IMR-90 (cell line): ENCODE data around the gene MTA1. TPM values are rescaled to one million over a fixed set of nuclear protein-coding genes. Genes with fewer than 3 reads are reported as not detected.

Source experiments
- ATAC-seq: fragments of 200-7000 bp; cut with Tn5 transposase; 2 replicates; pipeline ENCODE4 v1.9.1; 2020; ENCODE audit warnings: low read depth, mild to moderate bottlenecking, moderate library complexity
- BruUV-seq: library from RNA; stranded (reverse); fragments of 400-500 nt; replicated peaks from 2 replicates; lab custom pipeline; 2021; lab: Mats Ljungman, UMichigan
- CTCF ChIA-PET: fragments of 300-600 bp; formaldehyde crosslinking; extraction: SDS; loops from one replicate; lab custom pipeline; 2021; ENCODE audit warnings: antibody characterized with exemption; lab: Yijun Ruan, JAX
- POLR2A ChIA-PET: fragments of 300-600 bp; sonication (Branson Sonifier 250); formaldehyde crosslinking; loops from one replicate; lab custom pipeline; 2022; ENCODE audit warnings: antibody characterized with exemption; ENCODE audit not compliant: unreplicated experiment; lab: Charles Lee
- DNase-seq: peaks from one replicate; pipeline ENCODE4 v3.0.0; 2013
- H2AFZ ChIP-seq: replicated peaks from 2 replicates; pipeline ENCODE3; 2013; ENCODE audit warnings: low read length, mild to moderate bottlenecking; ENCODE audit not compliant: poor library complexity
- H2AK5ac ChIP-seq: 2 replicates; pipeline ENCODE4 v1.6.1; 2013; ENCODE audit warnings: low read depth, low read length, inconsistent platforms
- H2AK9ac ChIP-seq: replicated peaks from 2 replicates; pipeline ENCODE3; 2013; ENCODE audit warnings: mild to moderate bottlenecking, low read depth, low read length, moderate library complexity; ENCODE audit not compliant: poor library complexity
- H2BK120ac ChIP-seq: 2 replicates; pipeline ENCODE4 v1.6.1; 2013; ENCODE audit warnings: low read depth, low read length, inconsistent platforms
- H2BK15ac ChIP-seq: 3 replicates; pipeline ENCODE4 v1.6.1; 2013; ENCODE audit warnings: low read depth, low read length, inconsistent platforms
- H2BK20ac ChIP-seq: 2 replicates; pipeline ENCODE4 v1.6.1; 2013; ENCODE audit warnings: low read depth, mild to moderate bottlenecking, inconsistent platforms, low read length, moderate library complexity
- H2BK5ac ChIP-seq: 2 replicates; pipeline ENCODE4 v1.6.1; 2013; ENCODE audit warnings: mild to moderate bottlenecking, low read depth, low read length, inconsistent platforms; ENCODE audit not compliant: poor library complexity, severe bottlenecking
- H3K14ac ChIP-seq: replicated peaks from 2 replicates; pipeline ENCODE4 v1.6.1; 2013; ENCODE audit warnings: low read depth, low read length, inconsistent platforms
- H3K18ac ChIP-seq: 2 replicates; pipeline ENCODE4 v1.6.1; 2013; ENCODE audit warnings: low read depth, low read length, control low read depth
- H3K23ac ChIP-seq: 2 replicates; pipeline ENCODE4 v1.6.1; 2013; ENCODE audit warnings: low read depth, low read length, inconsistent platforms
- H3K27ac ChIP-seq: 2 replicates; pipeline ENCODE4 v1.5.1; 2013; ENCODE audit warnings: mild to moderate bottlenecking, control low read depth, low read length; ENCODE audit not compliant: insufficient read depth
- H3K27me3 ChIP-seq: 2 replicates; pipeline ENCODE4 v1.6.1; 2013; ENCODE audit warnings: low read length; ENCODE audit not compliant: control insufficient read depth, insufficient read depth
- H3K36me3 ChIP-seq: 2 replicates; pipeline ENCODE4 v1.6.1; 2013; ENCODE audit warnings: low read length, mixed read lengths; ENCODE audit not compliant: control insufficient read depth, insufficient read depth
- H3K4ac ChIP-seq: 2 replicates; pipeline ENCODE4 v1.6.1; 2013; ENCODE audit warnings: low read depth, low read length, inconsistent platforms
- H3K4me1 ChIP-seq: 2 replicates; pipeline ENCODE4 v1.6.1; 2013; ENCODE audit warnings: low read length, mixed read lengths; ENCODE audit not compliant: control insufficient read depth, insufficient read depth
- H3K4me2 ChIP-seq: 2 replicates; pipeline ENCODE4 v1.6.1; 2013; ENCODE audit warnings: low read depth, mild to moderate bottlenecking, control low read depth, low read length, moderate library complexity
- H3K4me3 ChIP-seq: 2 replicates; pipeline ENCODE4 v1.5.1; 2013; ENCODE audit warnings: low read depth, mild to moderate bottlenecking, control low read depth, low read length, moderate library complexity; ENCODE audit not compliant: insufficient read depth
- H3K56ac ChIP-seq: 2 replicates; pipeline ENCODE4 v1.6.1; 2013; ENCODE audit warnings: low read length, inconsistent platforms; ENCODE audit not compliant: insufficient read depth; ENCODE audit errors: extremely low read depth
- H3K79me1 ChIP-seq, 2 experiments: 2 replicates each; pipeline ENCODE4 v1.6.1; 2013; ENCODE audit warnings: low read length in 2 of 2, inconsistent platforms in 1 of 2, low read depth in 1 of 2
- H3K9ac ChIP-seq: 2 replicates; pipeline ENCODE4 v1.6.1; 2013; ENCODE audit warnings: low read depth, low read length, control low read depth
- H3K9me1 ChIP-seq: 2 replicates; pipeline ENCODE4 v1.6.1; 2013; ENCODE audit warnings: low read length, inconsistent platforms; ENCODE audit not compliant: insufficient read depth
- H3K9me3 ChIP-seq: 2 replicates; pipeline ENCODE4 v1.6.1; 2013; ENCODE audit warnings: low read length; ENCODE audit not compliant: control insufficient read depth, insufficient read depth
- H4K20me1 ChIP-seq: 2 replicates; pipeline ENCODE4 v1.6.1; 2013; ENCODE audit warnings: low read length, inconsistent platforms; ENCODE audit not compliant: insufficient read depth
- H4K5ac ChIP-seq: 2 replicates; pipeline ENCODE4 v1.6.1; 2013; ENCODE audit warnings: mild to moderate bottlenecking, low read depth, low read length, control low read depth
- H4K8ac ChIP-seq, 2 experiments: 2 replicates each; pipeline ENCODE4 v1.6.1; 2013; ENCODE audit warnings: low read depth in 2 of 2, low read length in 2 of 2, control low read depth in 1 of 2, inconsistent platforms in 1 of 2
- H4K91ac ChIP-seq: 2 replicates; pipeline ENCODE4 v1.6.1; 2013; ENCODE audit warnings: low read depth, low read length, inconsistent platforms; ENCODE audit not compliant: insufficient read depth
- WGBS, 2 experiments: methylation state at CpG; one replicate each; pipeline versions ENCODE4 v1.1.5 to v1.1.7; 2013; ENCODE audit warnings: missing lambda C conversion rate in 2 of 2; ENCODE audit not compliant: insufficient read length in 1 of 2; ENCODE audit errors: extremely low coverage in 2 of 2; 5-methylcytosine and 5-hydroxymethylcytosine counted together
- dilution Hi-C: fragments of 300-500 bp; cut with HindIII; formaldehyde crosslinking; loops from one replicate; pipeline ENCODE4 v1.14.3; 2018; ENCODE audit warnings: low sequenced_read_pairs; ENCODE audit not compliant: unreplicated experiment
- in situ Hi-C: fragments of 300-500 bp; cut with MboI; formaldehyde crosslinking; loops from 3 replicates; pipeline ENCODE4 v1.14.3; 2019; ENCODE audit warnings: low sequenced_read_pairs, inconsistent platforms, mixed read lengths
- intact Hi-C: fragments of 100-400 bp; cut with micrococcal nuclease; formaldehyde crosslinking; loops from 2 replicates; pipeline ENCODE4 v1.10.0; 2022
- polyA plus RNA-seq, 3 experiments: library from polyadenylated mRNA; depleted of rRNA; stranded (reverse); fragments of >200 nt; gene quantifications; 2 replicates each; pipeline ENCODE4 v1.2.3, GENCODE V29; 2012; ENCODE audit warnings: low replicate concordance in 1 of 3
- total RNA-seq: library from RNA; depleted of rRNA; stranded (reverse); fragments of >200 nt; gene quantifications from 2 replicates; pipeline ENCODE4 v1.2.3, GENCODE V29; 2012
- TF ChIP-seq, protein P1 (sequence below): conservative IDR thresholded peaks from 2 replicates; pipeline ENCODE4 v1.5.1; 2012; ENCODE audit warnings: mild to moderate bottlenecking, low read depth, low read length, improper control_type of control experiment

MTA1 gene
- total and polyA plus RNA-seq, 2 of the 4 experiments (the other 2 are of a cell fraction), result 21.5 to 61.6 TPM

DNA sequence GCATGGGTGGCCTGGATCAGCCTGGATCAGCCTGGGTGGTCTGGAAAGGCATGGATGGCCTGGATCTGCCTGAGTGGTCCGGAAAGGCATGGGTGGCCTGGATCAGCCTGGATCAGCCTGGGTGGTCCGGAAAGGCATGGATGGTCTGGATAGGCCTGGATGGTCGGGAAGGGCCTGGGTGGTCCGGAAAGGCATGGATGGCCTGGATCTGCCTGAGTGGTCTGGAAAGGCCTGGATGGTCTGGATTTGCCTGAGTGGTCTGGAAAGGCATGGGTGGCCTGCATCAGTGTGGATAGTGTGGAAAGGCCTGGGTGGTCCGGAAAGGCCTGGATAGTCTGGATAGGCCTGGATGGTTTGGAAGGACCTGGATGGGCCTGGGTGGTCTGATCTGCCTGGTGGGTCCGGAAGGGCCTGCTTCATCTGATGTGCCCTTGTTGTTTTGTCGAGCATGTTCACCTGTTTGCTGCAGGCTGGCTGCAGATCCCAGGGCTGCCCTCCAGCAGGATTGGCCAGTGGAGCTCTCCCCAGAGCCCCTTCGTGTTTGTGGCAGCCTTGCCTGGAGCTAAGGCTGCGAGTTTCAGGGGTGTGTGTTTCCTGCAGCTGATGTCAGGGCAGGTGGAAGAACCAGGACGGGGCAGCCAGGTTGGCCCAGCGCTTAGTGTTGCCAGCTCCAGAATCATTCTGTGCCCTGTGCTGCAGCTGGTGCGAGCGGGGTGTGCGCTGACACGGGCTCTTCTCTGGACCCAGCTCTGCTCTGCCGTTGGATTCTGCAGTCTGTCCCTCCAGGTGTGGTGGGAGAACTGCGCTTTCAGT lies 40.5 kb upstream of the MTA1 start:
- Histone ChIP-seq H2AFZ (no peak overlapping the region), H3K9me1 (peaks cover 4% of the 10 kb centered on the region; the same call in 1 of the 2 replicates), H2BK120ac (no peak overlapping the region), H4K8ac (no peak overlapping the region), H3K79me1 (no peaks in the 10 kb centered on the region), H2BK15ac (no peak overlapping the region), H3K36me3 (peaks cover 14% of the 10 kb centered on the region; the same call in 1 of the 2 replicates), H3K4me1 (no peaks in the 10 kb centered on the region), H4K5ac (no peak overlapping the region), H4K20me1 (no peaks in the 10 kb centered on the region), H3K18ac (no peak overlapping the region), H3K4ac (no peak overlapping the region), H4K91ac (no peak overlapping the region), H3K4me3 (no peak overlapping the region), H2AK5ac (no peak overlapping the region), H3K4me2 (no peak overlapping the region), H3K56ac (no peak overlapping the region), H2BK5ac (no peak overlapping the region), H3K27ac (no peak overlapping the region), H3K23ac (no peak overlapping the region), H3K27me3 (no peaks in the 10 kb centered on the region), H3K9ac (no peak overlapping the region), H2BK20ac (no peak overlapping the region), H3K14ac (no peak overlapping the region), H3K9me3 (no peaks in the 10 kb centered on the region), H2AK9ac (no peak overlapping the region)
- DNase-seq, result no peak
- ChIA-PET CTCF (interaction anchor here (1.1 kb wide), 1 partner anchor 103 kb away, joined by 3 read pairs; no protein-coding TSS in a partner anchor), POLR2A (no interaction called here)
- 90% methylated on average over 12 of the region's 17 CpGs; no CpG with 5 or more reads in 1 of the 2 experiments for WGBS, 2 experiments
- BruUV-seq, result no TSS peak
- intact Hi-C loops, result no loop called here
- dilution Hi-C loops, result no loop called here
- in situ Hi-C loops, result no loop called here
- ATAC-seq, result no peak
- TF ChIP-seq, protein P1, sequence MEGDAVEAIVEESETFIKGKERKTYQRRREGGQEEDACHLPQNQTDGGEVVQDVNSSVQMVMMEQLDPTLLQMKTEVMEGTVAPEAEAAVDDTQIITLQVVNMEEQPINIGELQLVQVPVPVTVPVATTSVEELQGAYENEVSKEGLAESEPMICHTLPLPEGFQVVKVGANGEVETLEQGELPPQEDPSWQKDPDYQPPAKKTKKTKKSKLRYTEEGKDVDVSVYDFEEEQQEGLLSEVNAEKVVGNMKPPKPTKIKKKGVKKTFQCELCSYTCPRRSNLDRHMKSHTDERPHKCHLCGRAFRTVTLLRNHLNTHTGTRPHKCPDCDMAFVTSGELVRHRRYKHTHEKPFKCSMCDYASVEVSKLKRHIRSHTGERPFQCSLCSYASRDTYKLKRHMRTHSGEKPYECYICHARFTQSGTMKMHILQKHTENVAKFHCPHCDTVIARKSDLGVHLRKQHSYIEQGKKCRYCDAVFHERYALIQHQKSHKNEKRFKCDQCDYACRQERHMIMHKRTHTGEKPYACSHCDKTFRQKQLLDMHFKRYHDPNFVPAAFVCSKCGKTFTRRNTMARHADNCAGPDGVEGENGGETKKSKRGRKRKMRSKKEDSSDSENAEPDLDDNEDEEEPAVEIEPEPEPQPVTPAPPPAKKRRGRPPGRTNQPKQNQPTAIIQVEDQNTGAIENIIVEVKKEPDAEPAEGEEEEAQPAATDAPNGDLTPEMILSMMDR, result no peak
